ENCODE measurements around the gene CUX1.
"Not testable (repeated sequence)": the region's sequence is repeated elsewhere in the genome, so short reads cannot be mapped to it uniquely, and the experiment has no call there.

CUX1 gene

GRCh38 chr7:102285540-102286236 lies 468.3 kb downstream of the CUX1 start:
- DNase-seq: no peak

- DNase-seq: no peak
Observed at GRCh38 chr7:102286237-102287110, 469.0 kb downstream of the CUX1 start, which contains the start of gene SH2B2. TSS of gene SH2B2 (plus strand) at chr7:102286868. CDS start at chr7:102300551, 13,683 bp downstream.

- no peak for DNase-seq
Observed at GRCh38 chr7:102287111-102287980, 469.9 kb downstream of the CUX1 start.

- DNase-seq: no peak
Observed at GRCh38 chr7:102287981-102288278, 470.5 kb downstream of the CUX1 start.

DNA sequence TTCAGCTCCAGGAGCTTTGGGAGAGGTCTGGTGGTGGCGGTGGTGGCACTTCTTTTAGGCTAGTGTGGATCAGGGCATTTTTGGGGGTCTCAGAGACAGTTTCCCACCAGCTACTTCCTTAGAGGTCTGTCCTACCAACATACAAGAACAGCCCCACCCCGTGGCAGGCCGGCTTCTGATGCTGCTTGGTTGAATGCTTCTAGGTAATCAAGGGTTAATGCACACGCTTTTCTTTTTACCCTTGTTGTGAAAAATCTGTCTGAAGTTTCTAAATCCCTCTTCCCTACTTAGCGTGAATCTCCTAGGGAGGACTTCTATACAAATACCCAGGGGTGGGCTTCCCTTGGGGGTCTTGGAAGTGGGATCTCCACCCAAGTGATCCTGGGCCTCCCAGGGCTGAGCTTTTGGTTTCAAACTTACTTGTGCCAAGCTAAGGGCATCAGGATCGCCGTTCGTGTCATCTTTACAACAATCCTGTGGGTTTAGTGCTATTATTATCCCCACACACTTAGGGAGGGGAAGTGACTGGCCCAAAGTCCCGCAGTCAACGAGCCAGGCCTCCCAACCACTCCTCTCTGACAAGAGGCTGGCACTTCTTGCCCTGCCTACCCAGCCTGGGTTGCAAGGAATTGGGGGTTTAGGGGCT lies 471.0 kb downstream of the CUX1 start:
- DNase-seq: no peak

DNA sequence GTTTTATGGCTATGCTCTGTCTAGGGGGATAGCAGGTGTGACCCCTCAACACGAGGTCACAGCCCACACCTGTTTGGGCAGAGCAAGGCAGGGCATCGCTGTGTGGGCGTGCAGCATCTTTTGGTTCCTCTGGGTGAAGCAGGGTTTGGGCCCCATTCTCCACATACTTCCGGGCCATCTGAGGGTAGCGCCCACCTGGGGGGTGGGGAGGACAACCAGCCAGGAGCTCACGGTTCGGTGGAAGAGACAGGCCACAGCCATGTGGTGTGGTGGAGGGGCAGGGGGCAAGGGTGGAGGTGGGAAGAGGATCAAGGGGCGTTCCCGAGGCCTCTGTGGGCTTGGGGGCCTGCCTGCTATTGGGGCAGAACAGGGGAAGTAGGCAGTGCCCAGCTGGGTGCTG lies 471.6 kb downstream of the CUX1 start:
- no peak for DNase-seq

DNA sequence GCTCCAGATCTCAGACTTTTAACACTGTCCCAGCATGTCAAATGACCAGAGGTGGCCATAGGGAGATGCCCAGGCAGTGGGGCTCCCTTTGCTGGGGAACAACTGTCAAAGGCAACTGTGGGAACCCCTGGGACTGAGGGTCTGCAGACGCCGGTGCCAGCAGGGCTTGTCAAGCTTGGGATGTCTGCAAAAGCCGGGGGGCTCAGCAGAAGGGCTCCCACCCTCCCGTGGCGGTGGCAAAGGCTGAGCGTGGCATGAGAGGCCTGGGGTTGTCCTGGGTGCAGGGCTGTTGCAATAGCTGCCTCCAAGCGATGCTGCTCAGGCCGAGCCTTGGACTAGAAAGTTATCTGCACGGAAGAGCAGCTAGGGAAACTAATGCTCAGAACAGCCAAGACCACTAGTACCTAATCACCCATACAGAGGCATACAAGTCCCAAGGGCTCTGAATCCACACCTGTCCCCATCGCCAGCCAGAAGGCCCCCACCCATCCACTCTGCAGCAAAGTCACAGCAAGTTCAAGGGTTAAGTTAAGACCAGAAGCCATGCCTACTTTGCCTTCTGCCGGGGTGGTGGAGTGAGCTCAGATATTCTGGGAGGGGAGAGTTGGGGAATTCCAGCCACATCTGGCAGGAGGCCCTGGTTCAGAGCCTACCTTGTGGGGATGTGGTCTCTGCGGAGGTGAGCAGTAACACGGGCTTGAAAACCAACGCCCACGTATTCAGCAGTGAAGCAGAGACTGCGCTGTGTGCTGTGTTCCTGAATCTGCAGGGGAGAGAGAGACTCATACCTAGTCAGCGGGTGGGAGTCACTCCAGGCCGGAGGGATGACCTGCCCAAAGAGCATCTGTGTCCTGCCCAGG lies 473.9 kb downstream of the CUX1 start:
- DNase-seq: no peak

DNA sequence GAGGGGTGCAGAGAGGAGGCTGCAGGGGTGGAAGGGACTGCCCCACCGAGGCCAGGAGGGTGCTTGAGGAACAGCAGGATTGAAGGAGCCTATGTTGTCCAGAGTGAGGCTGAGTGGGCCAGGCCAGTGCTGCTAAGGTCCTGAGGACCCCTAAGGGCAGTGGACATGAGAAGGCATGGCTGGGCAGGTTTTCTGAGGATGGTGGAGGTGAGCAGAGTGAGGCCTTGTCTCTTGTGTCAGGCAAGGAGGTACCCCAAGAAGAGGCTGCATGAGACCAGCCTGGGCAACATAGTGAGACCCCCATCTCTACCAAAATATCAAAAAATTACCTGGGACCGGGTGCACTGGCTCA lies 474.5 kb downstream of the CUX1 start:
- DNase-seq: no peak

GRCh38 chr7:102292813-102293798 lies 475.7 kb downstream of the CUX1 start:
- DNase-seq: no peak

DNA sequence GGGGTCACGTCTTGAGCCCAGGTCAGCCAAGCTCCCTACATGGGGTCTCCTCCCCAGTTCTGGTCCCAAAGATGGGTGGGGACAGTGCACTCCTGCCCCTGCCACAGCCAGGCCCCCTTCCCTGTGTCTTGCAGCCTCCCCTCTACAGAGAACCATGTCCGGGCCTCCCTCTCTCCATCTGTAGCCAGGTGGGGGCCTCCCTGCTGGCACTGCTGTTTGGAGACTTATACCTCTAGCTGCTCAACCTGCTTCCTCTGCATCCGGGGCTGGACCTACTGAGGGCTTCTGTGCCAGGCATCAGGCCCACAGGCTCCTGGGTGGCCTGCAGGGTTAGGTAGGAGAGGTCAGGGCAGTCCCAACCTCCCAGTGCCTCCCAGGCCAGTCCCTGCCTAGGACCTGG lies 477.2 kb downstream of the CUX1 start:
- DNase-seq: no peak

DNA sequence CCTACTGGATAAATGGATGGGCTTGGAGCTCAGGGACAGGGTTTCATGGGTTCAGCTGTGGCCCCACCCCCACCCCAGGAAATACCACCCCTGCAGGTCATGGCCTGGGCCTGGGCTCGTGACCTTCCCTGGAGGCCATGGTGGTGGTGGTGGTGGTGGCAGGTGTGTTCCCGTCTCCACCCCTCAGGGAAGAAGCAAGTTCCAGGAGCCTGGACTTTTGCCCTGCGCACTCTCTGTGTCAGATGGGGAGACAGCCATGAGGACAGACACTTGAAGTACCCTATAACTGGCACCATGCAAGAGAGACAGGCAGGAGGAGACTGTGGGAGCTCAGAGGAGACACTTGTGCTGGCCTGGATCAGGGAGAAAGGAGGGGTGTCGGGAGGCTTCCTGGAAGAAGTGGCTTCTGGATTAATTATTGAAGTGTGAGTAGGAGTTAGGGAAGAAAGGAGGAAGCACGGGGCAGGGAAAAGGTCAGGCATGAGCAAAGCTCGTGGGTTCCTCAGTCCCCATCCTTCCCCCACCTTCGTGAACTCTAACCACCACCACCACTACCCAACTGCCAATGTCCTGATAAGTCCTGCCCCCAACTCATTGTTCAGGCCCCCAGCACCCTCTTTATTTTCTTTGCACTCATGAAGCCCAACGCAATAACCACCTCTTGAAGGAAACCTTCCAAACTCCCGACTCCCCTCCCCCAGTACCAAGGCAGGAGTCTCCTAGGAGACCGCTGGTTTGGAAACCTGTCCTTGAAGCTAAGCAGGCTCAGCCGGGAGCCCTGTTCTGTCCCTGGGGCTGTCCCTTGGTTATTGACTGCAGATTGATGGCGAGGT lies 478.1 kb downstream of the CUX1 start:
- DNase-seq: no peak

- no peak for DNase-seq
Observed at GRCh38 chr7:102296179-102296438, 478.7 kb downstream of the CUX1 start.

GRCh38 chr7:102296514-102296913 lies 479.1 kb downstream of the CUX1 start:
- no peak for DNase-seq

GRCh38 chr7:102297487-102298218 lies 480.2 kb downstream of the CUX1 start:
- no peak for DNase-seq

DNA sequence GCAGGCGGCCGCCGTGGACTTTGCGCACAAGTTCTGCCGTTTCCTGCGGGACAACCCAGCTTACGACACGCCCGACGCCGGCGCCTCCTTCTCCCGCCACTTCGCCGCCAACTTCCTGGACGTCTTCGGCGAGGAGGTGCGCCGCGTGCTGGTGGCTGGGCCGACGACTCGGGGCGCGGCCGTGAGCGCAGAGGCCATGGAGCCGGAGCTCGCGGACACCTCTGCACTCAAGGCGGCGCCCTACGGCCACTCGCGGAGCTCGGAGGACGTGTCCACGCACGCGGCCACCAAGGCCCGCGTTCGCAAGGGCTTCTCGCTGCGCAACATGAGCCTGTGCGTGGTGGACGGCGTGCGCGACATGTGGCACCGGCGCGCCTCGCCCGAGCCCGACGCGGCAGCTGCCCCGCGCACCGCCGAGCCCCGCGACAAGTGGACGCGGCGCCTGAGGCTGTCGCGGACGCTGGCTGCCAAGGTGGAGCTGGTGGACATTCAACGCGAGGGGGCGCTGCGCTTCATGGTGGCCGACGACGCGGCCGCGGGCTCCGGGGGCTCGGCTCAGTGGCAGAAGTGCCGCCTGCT lies 483.3 kb downstream of the CUX1 start:
- no peak for DNase-seq

- DNase-seq: not testable (repeated sequence)
Observed at GRCh38 chr7:102301367-102301766, 483.9 kb downstream of the CUX1 start.

- DNase-seq: no peak
Observed at GRCh38 chr7:102302025-102302424, 484.6 kb downstream of the CUX1 start.

- DNase-seq: peak; percentile 57
Observed at GRCh38 chr7:102303669-102304422, 486.4 kb downstream of the CUX1 start.

All from SHP77 treated with DMSO at 0.1 percent for 48 hours (cell line).